SHP77 (cell line): ENCODE results near the gene FHIT.

Experiments
- DNase-seq, 2 experiments: peaks; one replicate each; lab custom pipeline; 2025; lab: John Stamatoyannopoulos, UW

Gene FHIT

DNA sequence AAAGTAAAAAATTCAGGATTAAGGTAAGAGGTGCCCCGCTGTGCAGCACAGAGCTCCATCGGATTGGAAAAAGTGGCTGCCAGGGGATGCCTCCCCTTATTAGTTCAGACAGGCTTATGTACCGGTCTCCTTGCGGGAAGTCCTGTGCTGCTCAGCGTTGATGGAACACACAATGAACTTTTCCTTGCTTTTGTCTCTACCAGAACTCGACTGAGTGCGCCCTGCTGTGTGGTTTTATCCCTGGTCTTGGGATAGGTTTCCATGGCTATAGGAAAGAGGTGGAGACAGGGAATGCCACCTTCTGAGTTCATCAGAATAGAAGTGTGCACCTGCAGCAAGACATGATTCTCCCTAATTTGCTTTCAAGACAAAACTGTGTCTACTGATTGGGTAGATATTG is 1455.5 kb downstream of the FHIT start:
- DNase-seq = no peak

DNA sequence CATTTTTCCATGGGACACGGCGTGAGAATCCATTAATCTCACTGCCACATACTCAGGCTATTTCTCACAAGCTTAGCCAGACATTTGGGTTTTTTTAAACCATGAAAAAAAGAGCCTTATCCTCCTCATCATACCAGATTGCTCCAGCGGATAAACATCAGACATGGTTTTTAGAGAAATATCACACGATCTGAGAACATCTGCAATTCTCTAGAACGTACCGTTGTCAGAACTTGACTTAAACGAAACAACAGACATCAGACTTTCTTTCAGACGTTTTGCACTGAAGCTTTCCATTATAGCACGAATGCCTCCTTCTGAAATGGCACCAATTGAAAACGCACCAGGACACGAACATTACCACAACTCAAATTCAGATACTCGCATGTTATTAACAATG is 1457.3 kb downstream of the FHIT start:
- DNase-seq = no peak

DNA sequence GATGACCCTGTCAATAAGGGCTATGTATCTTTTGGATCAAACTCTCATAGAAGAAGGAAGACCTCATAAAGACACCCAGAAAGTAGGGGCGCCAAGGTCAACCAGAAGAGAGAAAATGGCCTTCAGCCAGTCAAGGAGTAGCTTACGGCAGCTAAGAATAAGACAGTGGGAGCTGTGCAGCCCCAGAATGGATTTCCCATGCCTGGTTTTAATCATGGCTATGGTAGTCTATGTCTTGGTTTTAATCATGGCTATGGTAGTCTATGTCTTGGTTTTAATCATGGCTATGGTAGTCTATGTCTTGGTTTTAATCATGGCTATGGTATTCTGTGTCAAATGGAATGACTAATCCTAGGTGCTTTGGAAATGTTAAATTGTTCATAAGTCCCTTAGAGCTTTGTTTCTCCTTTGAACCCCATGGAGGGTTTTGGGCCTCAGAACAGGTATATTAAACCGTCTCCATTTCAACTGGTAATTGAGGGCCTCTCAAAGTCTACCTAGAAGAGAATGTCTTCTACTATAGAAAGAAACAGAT is 1459.4 kb downstream of the FHIT start:
- DNase-seq = no peak

DNA sequence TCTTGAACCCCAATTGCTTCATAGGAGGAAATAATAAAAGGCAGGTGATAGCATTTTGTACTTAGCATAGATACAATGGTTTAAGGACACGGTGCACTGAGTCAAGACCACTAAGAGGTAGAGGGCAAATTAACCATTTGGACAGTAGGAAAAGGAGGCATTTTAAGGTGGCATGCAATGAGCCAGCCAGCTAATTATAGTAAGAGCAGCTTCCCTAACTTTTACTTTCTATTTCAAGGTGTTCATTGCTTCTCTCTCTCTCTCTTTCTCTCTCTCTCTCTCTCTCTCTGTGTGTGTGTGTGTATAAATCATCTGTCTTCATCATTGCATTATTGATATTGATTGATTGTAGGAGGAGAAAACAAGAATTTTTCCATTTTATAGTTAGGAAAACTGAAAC is 1461.0 kb downstream of the FHIT start:
- DNase-seq = no peak

DNA sequence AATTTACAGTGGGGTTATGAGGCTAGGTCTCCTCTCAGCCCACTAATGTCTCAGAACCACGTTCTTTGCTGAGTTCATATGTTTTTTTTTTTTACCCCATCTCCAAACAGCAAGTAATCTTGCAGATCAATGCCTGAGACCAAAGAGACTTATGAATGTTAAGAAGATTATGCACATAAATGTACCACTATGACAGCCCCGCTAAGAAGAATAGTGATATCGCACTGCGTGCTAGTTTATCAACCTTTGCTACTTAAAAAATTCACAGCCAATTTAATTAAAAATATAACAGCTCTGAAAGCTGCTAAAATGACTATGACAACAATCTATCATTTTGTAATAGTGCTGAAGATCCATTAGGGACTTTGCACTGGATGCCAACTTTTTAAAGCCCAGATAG is 1462.5 kb downstream of the FHIT start:
- DNase-seq = no peak

DNA sequence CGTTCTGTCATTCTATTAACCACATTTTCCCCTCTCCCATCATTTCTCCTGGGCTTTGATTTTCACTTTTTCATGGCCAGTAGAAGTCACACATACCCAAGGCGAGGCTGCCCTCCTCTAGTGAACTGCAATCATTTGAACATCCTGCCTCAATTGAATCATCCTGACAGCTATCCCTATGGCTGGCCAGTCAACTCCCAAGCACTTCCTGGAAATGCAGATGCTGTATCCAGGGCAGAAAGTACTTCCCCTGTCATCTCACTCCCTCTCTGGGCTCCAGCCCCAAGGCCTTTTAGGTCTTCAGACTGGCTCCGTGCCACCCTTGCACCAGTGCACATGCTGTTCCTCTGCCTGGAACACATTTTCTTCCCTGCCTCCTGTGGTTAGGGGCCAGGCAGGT is 1463.1 kb downstream of the FHIT start:
- no peak for DNase-seq

DNA sequence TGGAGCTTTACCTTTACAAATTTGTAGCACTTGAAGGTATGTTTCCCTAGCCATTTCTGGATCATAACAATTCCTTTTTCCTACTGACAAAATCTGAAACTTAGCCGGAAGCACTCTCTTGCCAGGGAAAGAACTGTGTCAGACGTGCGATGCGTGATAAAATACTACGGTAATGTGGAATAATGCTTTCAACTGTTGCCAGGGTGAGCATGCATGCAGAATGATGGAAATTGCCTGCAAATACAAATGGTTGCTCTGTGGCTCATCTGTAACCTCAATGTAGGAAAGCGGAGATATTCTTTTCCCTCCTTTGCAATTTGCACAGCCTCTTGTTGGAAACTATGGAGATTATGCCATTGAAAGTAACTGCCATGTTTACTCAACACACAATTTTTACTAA is 1464.9 kb downstream of the FHIT start:
- no peak for DNase-seq

DNA sequence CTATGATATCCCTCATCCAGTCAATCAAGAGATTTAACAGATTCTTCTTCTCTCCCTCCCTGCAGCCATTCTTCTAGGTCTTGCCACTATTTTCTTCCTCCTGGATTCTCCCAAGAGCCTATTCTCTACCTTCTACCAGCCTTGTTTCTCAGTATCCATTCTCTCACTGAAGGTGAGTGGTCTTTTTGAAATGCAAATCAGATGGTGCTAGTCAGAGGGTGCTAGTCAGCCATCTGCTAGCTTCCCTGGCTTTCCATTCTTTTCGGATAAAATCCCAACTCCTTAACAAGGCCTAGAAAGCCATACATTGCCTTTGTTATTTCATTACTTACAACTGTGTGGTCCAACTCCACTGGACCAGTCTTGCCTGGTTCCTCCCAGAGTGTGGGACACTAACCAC is 1467.1 kb downstream of the FHIT start:
- DNase-seq = no peak

DNA sequence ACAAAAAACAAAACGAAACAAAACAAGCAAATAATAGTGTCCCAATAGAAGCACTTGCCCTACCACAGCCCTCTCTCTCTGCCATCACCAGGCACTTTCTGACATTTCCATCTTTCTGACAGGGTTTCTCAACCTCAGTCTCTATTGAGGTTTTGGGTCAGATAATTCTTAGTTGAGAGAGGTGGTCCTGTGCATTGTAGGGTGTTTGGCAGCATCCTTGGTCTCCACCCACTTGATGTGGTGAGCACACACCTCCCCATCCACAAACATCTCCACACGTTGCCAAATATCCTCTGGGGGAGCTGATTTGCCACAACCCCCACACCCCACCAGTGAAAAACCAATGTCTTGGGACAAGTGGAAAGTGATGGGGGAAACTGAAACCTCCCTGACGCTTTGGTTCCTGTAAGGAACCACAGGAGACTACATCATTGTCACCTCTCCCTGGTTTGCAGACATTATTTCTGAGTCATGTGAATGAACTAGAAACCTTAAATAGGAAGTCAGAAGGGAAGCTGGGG is 1467.7 kb downstream of the FHIT start:
- DNase-seq = no peak

DNA sequence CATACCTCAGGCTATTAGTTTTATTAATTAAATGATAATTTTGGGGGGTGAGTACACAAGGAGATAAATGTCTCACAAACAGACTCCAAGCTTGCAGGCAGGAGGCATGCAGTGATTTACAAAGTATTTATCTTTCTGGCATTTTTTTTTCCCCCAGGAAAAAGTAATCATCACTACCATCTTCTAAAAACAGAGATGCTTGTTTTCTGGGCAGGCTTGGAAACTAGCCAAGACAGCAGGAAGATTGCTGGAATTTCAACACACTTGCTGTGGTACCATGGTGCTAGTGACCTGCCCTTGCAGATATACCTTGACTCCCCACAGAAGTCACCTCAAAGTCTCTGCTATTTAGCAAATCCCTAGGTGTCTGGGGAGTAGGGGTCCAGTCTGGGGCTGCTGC is 1468.6 kb downstream of the FHIT start:
- no peak for DNase-seq

DNA sequence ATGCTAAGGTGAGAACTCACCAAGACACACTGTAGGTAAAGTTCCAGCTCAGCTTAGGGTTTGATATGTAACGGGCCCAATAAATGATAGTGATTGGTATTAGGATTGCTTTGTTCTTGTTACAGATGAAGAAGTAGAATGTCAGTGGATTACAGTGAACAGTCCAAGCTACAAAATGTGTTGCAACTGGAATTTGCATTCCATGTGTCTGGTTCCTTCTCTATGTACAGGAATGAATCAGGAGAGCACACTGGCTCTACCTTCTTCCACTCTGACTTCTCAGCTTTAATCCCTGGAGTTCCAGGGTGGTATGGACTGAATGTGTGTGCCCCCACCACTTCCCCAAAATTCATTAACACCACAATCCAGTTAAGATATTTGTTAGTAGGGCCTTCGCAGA is 1471.0 kb downstream of the FHIT start:
- DNase-seq = no peak

DNA sequence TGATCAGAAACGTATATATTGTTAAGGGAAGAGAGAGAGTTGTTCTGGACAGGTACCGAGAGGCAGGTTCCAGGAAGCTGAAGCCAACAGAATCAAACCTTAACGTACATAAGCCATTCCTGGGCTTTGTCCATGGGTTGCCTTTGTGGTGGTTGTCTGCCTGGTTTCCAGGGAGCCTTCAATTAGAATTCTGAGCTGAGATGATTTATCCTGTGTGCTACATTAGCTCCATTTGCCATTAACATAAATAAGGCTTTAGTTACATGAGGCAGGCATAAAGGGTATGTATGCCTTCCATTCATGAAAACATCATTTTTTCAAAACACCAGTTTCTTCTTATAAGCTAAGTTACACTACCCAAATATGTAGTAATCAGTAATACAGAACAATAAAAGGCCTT is 1472.0 kb downstream of the FHIT start:
- DNase-seq = no peak

DNA sequence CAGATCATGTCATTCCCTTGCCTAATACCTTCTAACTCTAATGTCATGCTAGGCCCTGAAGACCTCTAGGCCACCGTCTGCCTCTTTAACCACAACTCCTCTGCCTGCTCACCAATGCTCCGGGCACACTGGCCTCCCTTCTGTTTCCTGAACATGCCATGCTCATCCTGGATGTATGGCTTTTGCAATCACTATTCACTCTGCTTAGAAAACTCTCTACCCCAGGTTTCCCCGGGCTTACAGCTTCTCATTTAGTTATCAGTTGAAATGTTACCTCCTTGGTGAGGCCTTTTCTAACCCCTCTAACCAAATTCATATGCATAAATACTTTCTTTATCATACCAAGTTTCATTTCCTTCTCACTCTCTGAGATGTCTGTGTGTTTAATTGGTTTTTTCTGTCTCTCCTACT is 1473.6 kb downstream of the FHIT start:
- DNase-seq = no peak

DNA sequence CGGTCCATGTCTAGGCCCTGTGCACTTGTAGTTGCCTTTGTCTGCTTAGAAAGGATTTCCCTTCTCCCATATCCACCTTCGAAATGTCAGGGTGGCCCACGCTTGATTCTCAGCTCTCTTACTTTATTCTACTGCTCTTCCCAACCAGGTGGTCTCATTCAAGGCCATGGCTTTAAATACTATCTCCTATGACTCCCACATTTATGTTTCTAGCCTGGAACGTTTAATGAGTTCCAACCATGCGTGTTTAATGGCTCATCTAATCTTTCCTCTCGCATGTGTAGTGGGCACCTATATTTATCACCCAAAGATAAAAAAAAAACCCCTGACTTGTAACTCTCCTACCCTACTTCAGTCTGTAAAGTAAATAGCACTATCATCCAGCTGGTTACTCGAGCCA is 1474.2 kb downstream of the FHIT start:
- DNase-seq = no peak

DNA sequence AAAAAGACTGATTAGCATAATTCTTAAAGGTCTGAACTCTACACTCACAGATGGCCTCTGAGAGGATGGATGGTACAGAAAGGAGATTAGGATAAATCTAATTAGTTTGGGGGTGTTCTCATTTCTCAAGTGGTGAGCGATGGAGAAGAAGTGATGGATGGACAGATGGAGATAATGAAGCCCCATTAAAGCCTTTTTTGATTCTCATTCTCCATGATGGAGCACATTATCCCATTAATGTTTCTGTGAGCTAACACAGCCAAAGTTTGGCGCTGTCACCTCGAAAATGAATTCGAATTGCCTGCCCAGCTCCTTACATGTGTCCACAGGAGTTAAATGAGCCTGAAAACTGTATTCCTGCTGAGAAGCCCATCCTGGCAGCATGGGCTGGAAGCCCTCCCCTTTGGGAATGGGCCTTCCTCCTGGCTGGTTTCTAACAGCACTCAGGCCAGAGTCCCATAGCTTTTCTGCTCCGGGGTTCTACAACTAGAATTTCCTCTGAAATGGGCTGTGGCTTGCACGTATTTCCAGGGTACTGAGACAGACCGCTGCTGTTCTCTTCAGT is 1475.4 kb downstream of the FHIT start:
- no peak for DNase-seq

DNA sequence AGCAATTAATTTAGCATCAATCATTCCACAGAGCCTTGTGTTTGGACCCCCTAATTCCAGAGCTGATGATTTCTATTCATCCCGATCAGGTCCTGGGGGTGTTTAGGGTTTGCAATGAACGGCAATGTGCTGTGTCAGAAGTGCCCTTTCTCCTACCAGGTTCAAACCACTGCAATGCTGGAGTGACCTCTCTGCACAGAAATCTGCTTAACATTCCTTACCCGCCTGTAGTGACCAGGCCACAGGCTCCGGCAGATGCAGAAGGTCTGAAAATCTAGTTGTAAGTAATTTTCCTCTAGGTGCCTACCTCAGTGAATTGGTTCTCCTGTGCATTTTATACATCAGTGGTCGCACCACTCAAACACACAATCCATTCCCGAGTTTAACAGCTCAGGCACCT is 1476.1 kb downstream of the FHIT start:
- DNase-seq = no peak

DNA sequence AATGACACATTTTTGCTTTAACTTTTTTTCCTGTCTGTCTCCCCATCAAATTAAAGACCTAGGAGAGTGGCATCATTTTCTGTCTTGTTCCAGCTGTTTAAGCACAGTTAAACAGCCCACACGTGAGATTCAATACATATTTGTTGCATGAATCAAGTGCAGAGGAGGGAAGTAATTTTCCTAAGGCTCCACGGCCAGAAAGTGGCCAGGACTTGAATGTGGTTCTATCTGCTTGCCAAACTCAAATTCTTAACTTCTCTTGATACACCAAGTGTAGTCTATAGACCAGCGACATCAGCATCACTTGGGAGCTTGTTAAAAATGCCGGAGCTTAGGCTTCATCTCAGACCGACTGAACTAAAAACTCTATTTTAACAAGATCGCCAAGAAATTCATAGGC is 1476.6 kb downstream of the FHIT start:
- DNase-seq = no peak

DNA sequence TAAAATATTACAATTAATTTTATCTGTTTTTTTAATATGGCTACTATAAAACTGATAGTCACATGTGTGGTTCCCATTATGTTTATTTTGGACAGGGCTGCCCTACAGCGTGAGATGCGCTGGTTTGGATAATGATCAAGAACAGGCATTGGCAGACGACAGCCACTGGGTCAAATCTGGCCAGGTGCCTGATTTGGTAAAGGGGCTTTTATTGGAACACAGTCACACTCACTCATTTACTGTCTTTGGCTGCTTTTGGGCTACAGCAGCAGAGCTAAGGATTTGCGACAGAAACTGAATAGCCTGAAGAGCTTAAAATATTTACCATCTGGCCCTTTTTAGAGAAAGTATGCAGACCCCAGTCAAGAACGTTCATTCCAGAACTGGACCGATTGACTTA is 1477.3 kb downstream of the FHIT start:
- DNase-seq = no peak

DNA sequence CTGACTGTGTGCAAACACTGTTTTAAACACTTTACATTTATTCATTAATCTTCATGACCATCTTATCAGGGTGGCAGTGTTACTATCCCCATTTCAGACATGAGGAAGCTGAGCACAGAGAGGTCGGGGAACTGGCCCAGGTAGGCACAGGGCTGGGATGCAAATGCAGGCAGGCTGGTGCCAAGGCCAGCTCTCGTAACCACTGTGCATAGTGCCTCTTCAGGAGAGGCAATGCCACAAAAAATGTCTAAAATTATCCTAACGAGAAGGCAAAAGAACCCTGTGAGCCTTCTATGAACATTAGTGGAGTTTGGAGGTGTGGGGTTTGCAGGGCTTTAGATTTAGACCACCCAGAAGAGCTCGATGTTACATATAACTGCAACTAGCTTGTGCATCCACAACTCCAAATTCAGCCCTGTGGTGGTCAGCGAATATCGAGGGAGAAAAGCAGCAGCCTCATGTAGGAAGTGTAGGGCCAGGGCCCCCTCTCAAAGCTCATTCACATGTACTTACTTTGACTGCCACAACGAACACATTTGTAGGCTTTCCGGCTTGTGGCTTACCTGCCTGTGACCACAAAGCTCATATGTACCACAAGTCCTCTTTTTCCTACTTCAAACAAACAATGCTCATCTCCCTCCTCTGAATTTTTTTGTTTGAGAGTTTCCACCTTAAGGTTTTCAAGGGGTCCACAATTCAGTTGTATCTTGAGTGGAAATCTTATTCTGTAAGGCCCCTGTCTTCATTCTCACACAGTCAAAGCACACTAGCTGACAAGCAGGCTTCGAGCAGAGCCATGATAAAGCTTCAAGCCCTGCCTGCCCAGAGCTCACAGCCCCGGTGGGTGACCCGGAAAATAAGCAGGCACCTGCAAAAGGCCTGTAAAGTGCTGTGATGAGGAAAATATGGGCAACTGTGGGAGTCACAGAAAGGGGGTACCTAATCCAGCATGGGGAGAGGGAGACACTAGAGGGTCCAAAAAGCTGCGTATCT is 1478.5 kb downstream of the FHIT start:
- no peak for DNase-seq

DNA sequence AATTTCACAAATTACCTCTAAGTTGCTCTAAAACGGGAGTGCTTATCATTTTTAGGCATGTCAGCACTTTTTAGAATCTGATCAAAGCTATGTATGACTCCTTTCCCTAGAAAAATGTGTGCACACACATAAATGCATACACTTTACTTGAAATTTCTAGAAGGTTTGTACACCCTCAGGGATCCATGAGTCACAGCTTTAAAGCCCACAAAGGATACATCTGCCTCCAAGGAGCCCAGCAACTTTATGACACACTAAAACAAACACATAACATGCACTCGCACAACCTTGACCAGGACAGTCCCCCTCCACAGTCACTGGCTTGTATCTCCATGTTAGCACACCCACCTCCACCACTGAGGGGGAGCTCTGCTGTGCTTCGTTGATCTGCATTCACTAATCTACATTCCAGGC is 1479.5 kb downstream of the FHIT start:
- DNase-seq = no peak

DNA sequence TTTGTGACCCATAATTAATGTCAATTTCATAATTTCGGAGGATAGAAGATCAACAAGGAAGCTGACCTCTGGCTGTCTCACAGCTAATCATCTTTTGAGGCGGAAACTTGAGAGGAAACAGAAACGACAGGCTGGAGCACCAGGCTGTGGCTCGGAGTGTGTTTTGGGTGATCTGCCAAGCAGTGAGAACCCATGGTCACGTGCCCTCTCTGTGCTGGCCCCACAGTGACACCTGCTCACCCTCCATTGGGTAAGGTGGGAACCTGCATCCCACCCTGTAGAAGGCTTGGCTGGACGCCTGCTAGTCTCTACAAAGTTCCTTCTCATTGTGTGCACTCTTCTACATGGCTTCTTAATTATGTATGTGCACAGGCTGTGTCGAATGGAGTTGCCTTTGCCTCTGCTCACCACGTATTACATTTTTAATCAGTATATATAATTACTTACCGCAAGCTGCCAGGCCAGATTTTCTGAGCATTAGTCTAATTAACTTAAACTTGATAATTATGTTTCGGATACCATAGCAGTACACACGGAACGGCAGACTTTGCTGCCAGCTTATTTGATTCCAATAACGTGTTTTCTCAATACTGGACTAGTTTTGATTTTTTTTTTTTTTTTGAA is 1482.0 kb downstream of the FHIT start:
- no peak for DNase-seq

DNA sequence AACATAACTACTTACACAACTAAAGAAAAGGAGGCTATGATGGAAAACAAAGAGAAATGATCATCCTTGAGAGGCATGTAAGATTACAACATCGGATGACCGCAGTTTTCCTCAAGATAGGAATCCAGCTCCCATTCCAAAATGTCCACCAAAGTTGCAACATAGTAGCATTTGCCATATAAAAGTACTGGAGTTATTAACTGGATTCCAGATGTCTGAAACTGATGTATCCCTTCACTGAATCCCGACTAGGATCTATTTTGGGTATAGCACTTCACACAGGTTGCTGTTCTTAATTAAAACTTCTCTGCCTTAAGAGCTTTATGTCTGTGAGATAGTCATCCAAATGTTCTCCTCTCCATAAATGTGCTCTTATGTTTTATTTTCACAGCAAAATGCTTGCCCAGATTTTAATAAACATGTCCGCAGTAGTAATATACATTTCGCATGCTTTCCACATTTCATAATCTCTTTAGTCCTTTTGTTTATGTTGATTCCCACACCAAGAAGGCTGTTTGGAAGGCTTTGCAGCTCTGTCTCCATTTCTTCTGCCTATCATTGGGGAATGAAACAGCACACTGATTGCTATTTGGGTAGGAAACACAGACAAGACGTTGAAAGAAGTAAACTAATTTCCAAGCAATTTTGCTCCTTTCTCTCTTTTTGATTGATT is 1484.9 kb downstream of the FHIT start:
- DNase-seq = no peak
